Measurements from ENCODE around the gene ERCC8. TPM values are rescaled to one million over a fixed set of nuclear protein-coding genes. Genes with fewer than 3 reads are reported as not detected.

Gene ERCC8
- total and polyA plus RNA-seq, 2 of the 8 experiments (the other 6 are each of a cell fraction or from before 2014, with no cell fraction given) = 17.3 TPM

DNA sequence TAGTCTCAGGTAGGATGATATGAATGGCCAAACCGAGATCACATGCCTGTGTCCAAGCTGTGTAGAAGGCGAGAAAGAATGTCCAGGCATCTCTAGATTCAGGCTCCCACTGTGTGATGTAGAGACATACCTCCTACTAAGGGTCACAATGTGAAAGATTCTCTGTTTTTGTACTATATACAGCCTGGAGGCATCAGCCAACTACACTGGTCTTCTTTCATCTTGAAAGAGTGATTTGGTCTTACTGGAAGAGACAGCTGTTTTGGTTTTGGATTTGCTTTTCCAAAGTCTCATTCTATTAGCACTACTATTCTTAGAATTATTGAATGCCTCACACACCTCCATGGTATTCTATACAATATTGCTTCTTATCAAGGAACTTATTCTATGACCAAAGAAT is 26.4 kb downstream of the ERCC8 start (continued):
- TF ChIP-seq TBP (IDR thresholded peaks at IDR 0.05; ENCODE audit: low read depth, low read length) (no peak), CREB1 (IDR thresholded peaks at IDR 0.05) (no peak), YY1 (IDR thresholded peaks at IDR 0.05; ENCODE audit: low read depth, low read length) (no peak), SIX5 (IDR thresholded peaks at IDR 0.05; ENCODE audit: low read depth, low read length) (no peak), POLR2A (IDR thresholded peaks at IDR 0.05; ENCODE audit: control extremely low read depth in 1 of 2, low read depth in 2 of 2, low read length in 2 of 2) (no peak)
